Activated CD8-positive, alpha-beta memory T cell treated with anti-CD3 and anti-CD28 coated beads for 48 hours (primary cell): ENCODE data around the gene ZFP30.
"Not testable (repeated sequence)": the region's sequence is repeated elsewhere in the genome, so short reads cannot be mapped to it uniquely, and the experiment has no call there.

ENCODE experiments used
- DNase-seq, 3 experiments: peaks; one replicate each; pipeline ENCODE4 v3.0.0-alpha.2; 2020; ENCODE audit warnings: low read depth in 2 of 3, low spot score in 2 of 3

Gene ZFP30

GRCh38 chr19:37655301-37655688 is at the start of gene ZFP30:
Gene ZFP30, minus strand, starts transcription at chr19:37655465. Its CDS starts 7,643 bp downstream, at chr19:37647822.
- DNase-seq = peak; percentile 37 to 57 (median 54)

- no peak for DNase-seq
Observed at GRCh38 chr19:37699057-37699456, 43.8 kb upstream of the ZFP30 start.

GRCh38 chr19:37698216-37698615 is 43.0 kb upstream of the ZFP30 start:
- DNase-seq = no peak

GRCh38 chr19:37695144-37695899 is 40.1 kb upstream of the ZFP30 start:
- DNase-seq = no peak

GRCh38 chr19:37692956-37693620 is 37.8 kb upstream of the ZFP30 start:
- no peak for DNase-seq

- DNase-seq = peak; percentile 30 to 45 (median 32)
Observed at GRCh38 chr19:37691881-37692504, 36.7 kb upstream of the ZFP30 start.

- no peak for DNase-seq
Observed at GRCh38 chr19:37683520-37683919, 28.3 kb upstream of the ZFP30 start.

GRCh38 chr19:37669450-37669914 is 14.2 kb upstream of the ZFP30 start:
- DNase-seq = no peak

- DNase-seq = not testable (repeated sequence)
Observed at GRCh38 chr19:37657157-37657556, 1.9 kb upstream of the ZFP30 start.

GRCh38 chr19:37655689-37656371 is 565 bp upstream of the ZFP30 start:
- DNase-seq = peak; percentile 58 to 68 (median 65)

- peak; percentile 5 to 12 (median 7) for DNase-seq
Observed at GRCh38 chr19:37654629-37655300, 500 bp downstream of the ZFP30 start.

GRCh38 chr19:37654118-37654517 is 1.1 kb downstream of the ZFP30 start:
- no peak for DNase-seq

GRCh38 chr19:37635076-37636056 is 19.9 kb downstream of the ZFP30 start:
- DNase-seq = no peak

GRCh38 chr19:37594982-37595382 is 60.3 kb downstream of the ZFP30 start:
- peak in 2 of 3 experiments; percentile 23 to 32 for DNase-seq

- peak; percentile 76 to 80 (median 80) for DNase-seq
Observed at GRCh38 chr19:37594304-37594981, 60.8 kb downstream of the ZFP30 start, which contains the start of the genes ZNF540 and ZNF571. Gene ZNF540, plus strand, starts transcription at chr19:37594876. Its CDS starts 3,572 bp downstream, at chr19:37598448. Gene ZNF571, minus strand, starts transcription at chr19:37594792. Its CDS starts 8,116 bp downstream, at chr19:37586676.

GRCh38 chr19:37593996-37594303 is 61.3 kb downstream of the ZFP30 start:
- DNase-seq = no peak

GRCh38 chr19:37583340-37583739 is 71.9 kb downstream of the ZFP30 start:
- no peak for DNase-seq

GRCh38 chr19:37572203-37572602 is 83.1 kb downstream of the ZFP30 start:
- DNase-seq = no peak

- no peak for DNase-seq
Observed at GRCh38 chr19:37565370-37565669, 89.9 kb downstream of the ZFP30 start.
